Gastroesophageal sphincter (tissue), 4 donors: ENCODE data around the gene AP3D1. TPM values are rescaled to one million over a fixed set of nuclear protein-coding genes. Genes with fewer than 3 reads are reported as not detected.

Source experiments
- ATAC-seq: fragments of 150-250 bp; one replicate; pipeline ENCODE4 v1.9.1; 2016; ENCODE audit warnings: mild to moderate bottlenecking, moderate library complexity
- H3K27ac ChIP-seq, 4 donors: fragments of 200-600 bp; sonication (generic) in 3 of 4; 1 replicate in 3 of 4; 2 replicates in 1 of 4; pipeline ENCODE4 v1.5.1; 2016 to 2019
- H3K27me3 ChIP-seq: fragments of 200-600 bp; sonication (generic); one replicate; pipeline ENCODE4 v1.5.1; 2019
- H3K36me3 ChIP-seq, 2 donors: fragments of 200-600 bp; sonication (generic); one replicate each; pipeline ENCODE4 v1.5.1; 2019; ENCODE audit warnings: control low read depth in 1 of 2
- H3K4me1 ChIP-seq, 3 donors: fragments of 200-600 bp; sonication (generic); 1 replicate in 2 of 3; 2 replicates in 1 of 3; pipeline ENCODE4 v1.5.1; 2016 to 2019; ENCODE audit warnings: control low read depth in 2 of 3
- H3K4me3 ChIP-seq, 2 donors: fragments of 200-600 bp; sonication (generic); one replicate each; pipeline ENCODE4 v1.5.1; 2019; ENCODE audit warnings: mild to moderate bottlenecking in 1 of 2, moderate library complexity in 1 of 2
- H3K9me3 ChIP-seq, 3 donors: fragments of 200-600 bp; sonication (generic); one replicate each; pipeline ENCODE4 v1.5.1; 2017 to 2019; ENCODE audit warnings: control low read depth in 2 of 3
- CTCF ChIP-seq, 4 experiments: fragments of 200-600 bp in 2 of 4; fragments of 450-650 bp in 2 of 4; sonication (generic) in 1 of 4; IDR thresholded peaks; one replicate each; pipeline ENCODE4 v1.5.1; 2017 to 2019; ENCODE audit warnings: antibody characterized with exemption in 4 of 4, mild to moderate bottlenecking in 2 of 4, moderate library complexity in 2 of 4
- EP300 ChIP-seq: sonication (generic); formaldehyde crosslinking; IDR thresholded peaks from one replicate; pipeline ENCODE4 v1.6.1; 2017; ENCODE audit warnings: antibody characterized with exemption, mild to moderate bottlenecking
- POLR2A ChIP-seq, 2 donors: fragments of 450-650 bp; IDR thresholded peaks; one replicate each; pipeline ENCODE4 v1.6.1; 2017; ENCODE audit warnings: antibody characterized with exemption in 2 of 2, mild to moderate bottlenecking in 2 of 2, moderate library complexity in 1 of 2
- POLR2AphosphoS5 ChIP-seq: sonication (generic); formaldehyde crosslinking; IDR thresholded peaks from one replicate; pipeline ENCODE4 v1.6.1; 2017; ENCODE audit warnings: antibody characterized with exemption
- WGBS, 2 donors: methylation state at CpG; one replicate each; pipeline ENCODE4 v1.1.5; 2018; ENCODE audit warnings: low coverage in 1 of 2; 5-methylcytosine and 5-hydroxymethylcytosine counted together
- total RNA-seq, 4 donors: library from RNA; depleted of rRNA; stranded (reverse); fragments of >200 nt; gene quantifications; one replicate each; pipeline ENCODE4 v1.1.0, GENCODE V29; 2016

The AP3D1 gene
- total RNA-seq, 4 donors from 2014 or later = 69.9 to 132 (median 73.8) TPM

GRCh38 chr19:2173767-2174577 is 22.6 kb upstream of the AP3D1 start:
- H3K4me3 ChIP-seq = no peak overlapping the region
- no peak for ATAC-seq
- H3K9me3 ChIP-seq = no peaks in the 10 kb centered on the region
- H3K27me3 ChIP-seq = no peaks in the 10 kb centered on the region
- peaks cover 0 to 3% of the 10 kb centered on the region in 2 donors for H3K36me3 ChIP-seq
- WGBS, 2 donors = 73 to 86% methylated on average over 3 to 9 of the region's 18 CpGs
- TF ChIP-seq POLR2AphosphoS5 (no peak), EP300 (no peak), CTCF (IDR thresholded peaks at IDR 0.05) (no peak), POLR2A (IDR thresholded peaks at IDR 0.05) (no peak)
- H3K4me1 ChIP-seq = peaks cover 3 to 51% (median 25%) of the 10 kb centered on the region in 3 donors
- H3K27ac ChIP-seq = no peak overlapping the region

GRCh38 chr19:2173388-2173766 is 22.0 kb upstream of the AP3D1 start:
- Histone ChIP-seq H3K4me1 (peaks cover 3 to 57% (median 29%) of the 10 kb centered on the region in 3 donors), H3K9me3 (no peaks in the 10 kb centered on the region), H3K27me3 (no peaks in the 10 kb centered on the region), H3K36me3 (peaks cover 0 to 3% of the 10 kb centered on the region in 2 donors), H3K27ac (no peak overlapping the region), H3K4me3 (no peak overlapping the region)
- WGBS, 2 donors = 90% methylated on average over 2 of the region's 21 CpGs; no CpG with 5 or more reads in 1 of the 2 donors
- no peak for TF ChIP-seq EP300
- ATAC-seq = no peak

- H3K36me3 ChIP-seq = peaks cover 0 to 3% of the 10 kb centered on the region in 2 donors
- H3K4me3 ChIP-seq = no peak overlapping the region
- peaks cover 9 to 75% (median 47%) of the 10 kb centered on the region in 3 donors for H3K4me1 ChIP-seq
- no peaks in the 10 kb centered on the region for H3K27me3 ChIP-seq
- peak in 2 of 4 experiments; percentile 7 to 10 for TF ChIP-seq CTCF (IDR thresholded peaks at IDR 0.05)
- TF ChIP-seq POLR2A (IDR thresholded peaks at IDR 0.05) = no peak
- no peaks in the 10 kb centered on the region for H3K9me3 ChIP-seq
- peak overlapping the region in 3 of 4 donors; percentile 44 to 99 (median 98) for H3K27ac ChIP-seq
- ATAC-seq = no peak
- 41% methylated on average over 9 of the region's 27 CpGs; no CpG with 5 or more reads in 1 of the 2 donors for WGBS, 2 donors
Measured at GRCh38 chr19:2171349-2172145, 20.2 kb upstream of the AP3D1 start.

DNA sequence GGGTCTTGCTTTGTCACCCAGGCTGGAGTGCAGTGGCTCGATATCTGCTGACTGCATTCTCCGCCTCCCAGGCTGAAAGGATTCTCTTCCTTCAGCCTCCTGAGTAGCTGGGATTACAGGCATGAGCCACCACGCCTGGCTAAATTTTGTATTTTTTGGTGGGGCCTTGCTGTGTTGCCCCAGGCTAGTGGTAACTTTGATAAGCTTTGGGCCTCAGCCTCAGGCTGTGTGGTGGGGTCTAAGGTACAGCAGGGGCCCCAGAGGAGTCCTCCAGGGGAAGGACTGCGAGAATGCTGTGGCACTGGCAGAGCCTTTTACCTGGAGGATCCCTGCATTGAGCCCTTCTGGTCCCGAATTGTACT is 19.6 kb upstream of the AP3D1 start:
- Histone ChIP-seq H3K4me3 (no peak overlapping the region), H3K9me3 (no peaks in the 10 kb centered on the region), H3K36me3 (peaks cover 0 to 3% of the 10 kb centered on the region in 2 donors), H3K27ac (peak overlapping the region in 3 of 4 donors; percentile 44 to 99 (median 98)), H3K4me1 (peaks cover 9 to 81% (median 50%) of the 10 kb centered on the region in 3 donors), H3K27me3 (no peaks in the 10 kb centered on the region)
- TF ChIP-seq EP300 (no peak), POLR2AphosphoS5 (no peak), POLR2A (IDR thresholded peaks at IDR 0.05) (no peak), CTCF (IDR thresholded peaks at IDR 0.05) (no peak)
- WGBS, 2 donors = 71% methylated on average over 4 of the region's 5 CpGs; no CpG with 5 or more reads in 1 of the 2 donors
- no peak for ATAC-seq

DNA sequence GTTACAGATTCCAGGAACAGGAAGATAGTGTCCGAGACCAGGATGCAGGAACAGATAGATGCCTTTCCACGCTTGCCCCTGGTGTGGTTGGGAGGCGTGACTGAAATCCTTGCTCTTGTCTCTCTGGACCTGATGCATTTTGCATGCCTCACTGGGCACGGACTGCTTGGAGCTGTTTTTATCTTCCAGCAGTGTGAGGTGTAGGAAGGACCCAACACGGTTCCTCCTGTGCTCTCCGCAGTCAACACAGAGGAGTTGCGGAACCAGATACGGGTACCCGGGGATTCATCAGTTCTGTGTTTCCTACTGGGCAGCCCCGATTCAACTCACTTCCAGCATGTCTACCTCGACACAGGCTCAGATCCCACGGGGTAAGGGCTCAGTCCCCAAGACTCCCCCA is 18.9 kb upstream of the AP3D1 start:
- H3K27ac ChIP-seq = peak overlapping the region in 3 of 4 donors; percentile 44 to 99 (median 98)
- H3K27me3 ChIP-seq = no peaks in the 10 kb centered on the region
- peaks cover 9 to 88% (median 50%) of the 10 kb centered on the region in 3 donors for H3K4me1 ChIP-seq
- WGBS, 2 donors = 62 to 75% methylated on average over 4 to 11 of the region's 12 CpGs
- H3K9me3 ChIP-seq = no peaks in the 10 kb centered on the region
- peaks cover 0 to 3% of the 10 kb centered on the region in 2 donors for H3K36me3 ChIP-seq
- no peak overlapping the region for H3K4me3 ChIP-seq
- TF ChIP-seq CTCF (IDR thresholded peaks at IDR 0.05) (no peak), POLR2AphosphoS5 (no peak), EP300 (no peak), POLR2A (IDR thresholded peaks at IDR 0.05) (no peak)
- no peak for ATAC-seq
